Measurements from ENCODE around the gene KCNN1. TPM values are rescaled to one million over a fixed set of nuclear protein-coding genes. Genes with fewer than 3 reads are reported as not detected.

Gene KCNN1
- total and polyA plus RNA-seq, 9 of the 15 experiments (the other 6 are each of a cell fraction or from before 2014, with no cell fraction given) = 0.01 to 6.2 (median 0.72) TPM

- peak; percentile 54; the same call in 1 of the 2 replicates for TF ChIP-seq TRIM25 (IDR thresholded peaks at IDR 0.05; ENCODE audit: borderline replicate concordance)
- TF ChIP-seq MTA1 (IDR thresholded peaks at IDR 0.05; ENCODE audit: borderline replicate concordance) = peak; percentile 75
- no peak for TF ChIP-seq DMBX1 (CRISPR knock-in tag; IDR thresholded peaks at IDR 0.05; ENCODE audit: borderline replicate concordance)
- no peak for TF ChIP-seq SIN3B (IDR thresholded peaks at IDR 0.05; ENCODE audit: low read depth)
- TF ChIP-seq POLR2B (IDR thresholded peaks at IDR 0.05; ENCODE audit: low read depth, partially characterized antibody) = peak; percentile 24
- TF ChIP-seq HBP1 (CRISPR knock-in tag; IDR thresholded peaks at IDR 0.05) = 0 out of 2 replicates have a peak, but pooled peaks have one; percentile 50
- peak; percentile 66; the same call in 1 of the 2 replicates for TF ChIP-seq GATAD2A (IDR thresholded peaks at IDR 0.05)
Observed at GRCh38 chr19:18000480-18000914, 33.6 kb downstream of the KCNN1 start (continued).

Measured in K562 (cell line).